Activated CD8-positive, alpha-beta memory T cell treated with anti-CD3 and anti-CD28 coated beads for 1 hour (primary cell): Measurements from ENCODE around the gene MAGOH.
"Not testable (repeated sequence)": the region's sequence is repeated elsewhere in the genome, so short reads cannot be mapped to it uniquely, and the experiment has no call there.

ENCODE experiments used
- DNase-seq, 2 donors: peaks; one replicate each; pipeline ENCODE4 v3.0.0-alpha.2; 2020; ENCODE audit warnings: low read depth in 1 of 2; ENCODE audit errors: extremely low read depth in 1 of 2

The MAGOH gene

GRCh38 chr1:53238197-53239155 is at the start of gene MAGOH:
TSS of gene MAGOH (minus strand) at chr1:53238518. CDS start at chr1:53238448, 70 bp downstream.
- peak; percentile 85 to 94 for DNase-seq

- DNase-seq, result no peak
Measured at GRCh38 chr1:53286955-53287354, 48.6 kb upstream of the MAGOH start.

- DNase-seq, result no peak
Measured at GRCh38 chr1:53285969-53286760, 47.8 kb upstream of the MAGOH start.

GRCh38 chr1:53285546-53285945 is 47.2 kb upstream of the MAGOH start:
- DNase-seq, result no peak

- no peak for DNase-seq
Measured at GRCh38 chr1:53284224-53285020, 46.1 kb upstream of the MAGOH start.

GRCh38 chr1:53283156-53283555 is 44.8 kb upstream of the MAGOH start:
- not testable (repeated sequence) for DNase-seq

GRCh38 chr1:53281133-53281532 is 42.8 kb upstream of the MAGOH start:
- DNase-seq, result no peak

- DNase-seq, result no peak
Measured at GRCh38 chr1:53280496-53280895, 42.2 kb upstream of the MAGOH start.

- DNase-seq, result no peak
Measured at GRCh38 chr1:53279296-53280200, 41.2 kb upstream of the MAGOH start.

GRCh38 chr1:53278298-53278725 is 40.0 kb upstream of the MAGOH start:
- peak; percentile 22 to 64 for DNase-seq

- no peak for DNase-seq
Measured at GRCh38 chr1:53277326-53277725, 39.0 kb upstream of the MAGOH start.

GRCh38 chr1:53276902-53277281 is 38.6 kb upstream of the MAGOH start:
- DNase-seq, result no peak

GRCh38 chr1:53276153-53276901 is 38.0 kb upstream of the MAGOH start:
- DNase-seq, result no peak

GRCh38 chr1:53275566-53275965 is 37.2 kb upstream of the MAGOH start:
- no peak for DNase-seq

GRCh38 chr1:53274541-53275185 is 36.3 kb upstream of the MAGOH start:
- DNase-seq, result no peak

- DNase-seq, result no peak
Measured at GRCh38 chr1:53274026-53274425, 35.7 kb upstream of the MAGOH start.

- no peak for DNase-seq
Measured at GRCh38 chr1:53273526-53273925, 35.2 kb upstream of the MAGOH start.

GRCh38 chr1:53272349-53272748 is 34.0 kb upstream of the MAGOH start:
- DNase-seq, result no peak
